Parathyroid adenoma (tissue), 2 donors: ENCODE measurements around the gene DDX21.
"Not testable (repeated sequence)": the region's sequence is repeated elsewhere in the genome, so short reads cannot be mapped to it uniquely, and the experiment has no call there.

Experiments used
- H2AFZ ChIP-seq: fragments of 300-600 bp; sonication (generic); one replicate; pipeline ENCODE4 v1.7.0; 2017; ENCODE audit warnings: antibody characterized with exemption, mild to moderate bottlenecking
- H3K27ac ChIP-seq: fragments of 300-600 bp; sonication (generic); one replicate; pipeline ENCODE4 v1.7.0; 2017
- H3K27me3 ChIP-seq: fragments of 300-600 bp; sonication (generic); one replicate; pipeline ENCODE4 v1.7.0; 2017; ENCODE audit warnings: low read length; ENCODE audit not compliant: control insufficient read depth, insufficient read depth
- H3K36me3 ChIP-seq: fragments of 300-600 bp; sonication (generic); one replicate; pipeline ENCODE4 v1.7.0; 2017; ENCODE audit warnings: low read length; ENCODE audit not compliant: control insufficient read depth, insufficient read depth
- H3K4me1 ChIP-seq: fragments of 300-600 bp; sonication (generic); one replicate; pipeline ENCODE4 v1.7.0; 2017; ENCODE audit warnings: control low read depth
- H3K4me2 ChIP-seq: fragments of 300-600 bp; sonication (generic); one replicate; pipeline ENCODE4 v1.7.0; 2017; ENCODE audit warnings: low read length
- H3K4me3 ChIP-seq: fragments of 300-600 bp; sonication (generic); one replicate; pipeline ENCODE4 v1.7.0; 2017; ENCODE audit warnings: low read depth, low read length
- H3K79me2 ChIP-seq: fragments of 300-600 bp; sonication (generic); one replicate; pipeline ENCODE4 v1.7.0; 2017; ENCODE audit warnings: control low read depth
- H3K9ac ChIP-seq: fragments of 300-600 bp; sonication (generic); one replicate; pipeline ENCODE4 v1.7.0; 2017; ENCODE audit warnings: mild to moderate bottlenecking
- H3K9me3 ChIP-seq: fragments of 300-600 bp; sonication (generic); one replicate; pipeline ENCODE4 v1.7.0; 2017; ENCODE audit warnings: low read length; ENCODE audit not compliant: control insufficient read depth
- CTCF ChIP-seq: fragments of 300-600 bp; sonication (generic); IDR thresholded peaks from one replicate; pipeline ENCODE4 v1.7.0; 2017; ENCODE audit warnings: antibody characterized with exemption, mild to moderate bottlenecking
- donor health status: primary hyperparathyroidism.

The DDX21 gene

GRCh38 chr10:69010151-69010640 is 54.2 kb downstream of the DDX21 start:
- no peak for TF ChIP-seq CTCF
- no peaks in the 10 kb centered on the region for H3K36me3 ChIP-seq
- H3K27ac ChIP-seq: no peak overlapping the region
- H3K9me3 ChIP-seq: no peaks in the 10 kb centered on the region
- H3K27me3 ChIP-seq: no peaks in the 10 kb centered on the region
- H3K4me2 ChIP-seq: no peak overlapping the region
- H3K79me2 ChIP-seq: no peaks in the 10 kb centered on the region
- no peak overlapping the region for H2AFZ ChIP-seq
- no peaks in the 10 kb centered on the region for H3K4me1 ChIP-seq
- H3K4me3 ChIP-seq: no peak overlapping the region
- no peak overlapping the region for H3K9ac ChIP-seq

GRCh38 chr10:69012778-69013177 is 56.8 kb downstream of the DDX21 start:
- H3K36me3 ChIP-seq, H3K4me1 ChIP-seq, H3K4me2 ChIP-seq, H3K27me3 ChIP-seq, H2AFZ ChIP-seq, H3K9ac ChIP-seq, H3K9me3 ChIP-seq, H3K4me3 ChIP-seq, H3K79me2 ChIP-seq, H3K27ac ChIP-seq: not testable (repeated sequence)

GRCh38 chr10:69014171-69014570 is 58.2 kb downstream of the DDX21 start:
- Histone ChIP-seq H3K4me2 (no peak overlapping the region), H3K36me3 (no peaks in the 10 kb centered on the region)
- no peak for TF ChIP-seq CTCF

GRCh38 chr10:69018613-69019012 is 62.6 kb downstream of the DDX21 start:
- Histone ChIP-seq H3K36me3 (no peaks in the 10 kb centered on the region), H2AFZ (no peak overlapping the region), H3K9ac (no peak overlapping the region), H3K27ac (no peak overlapping the region), H3K27me3 (no peaks in the 10 kb centered on the region), H3K4me3 (no peak overlapping the region), H3K9me3 (no peaks in the 10 kb centered on the region), H3K4me1 (no peaks in the 10 kb centered on the region), H3K79me2 (no peaks in the 10 kb centered on the region), H3K4me2 (no peak overlapping the region)
- no peak for TF ChIP-seq CTCF

More at GRCh38 chr10:69014171-69014570, 58.2 kb downstream of the DDX21 start:
- Histone ChIP-seq H2AFZ (no peak overlapping the region), H3K9me3 (no peaks in the 10 kb centered on the region), H3K79me2 (no peaks in the 10 kb centered on the region), H3K27ac (no peak overlapping the region), H3K27me3 (no peaks in the 10 kb centered on the region), H3K4me1 (no peaks in the 10 kb centered on the region), H3K4me3 (no peak overlapping the region), H3K9ac (no peak overlapping the region)

GRCh38 chr10:69022611-69023010 is 66.6 kb downstream of the DDX21 start:
- Histone ChIP-seq H3K27ac (no peak overlapping the region), H3K79me2 (no peaks in the 10 kb centered on the region), H3K9me3 (no peaks in the 10 kb centered on the region), H3K4me3 (no peak overlapping the region), H3K27me3 (no peaks in the 10 kb centered on the region), H3K36me3 (no peaks in the 10 kb centered on the region), H3K4me2 (no peak overlapping the region), H2AFZ (no peak overlapping the region), H3K9ac (no peak overlapping the region), H3K4me1 (no peaks in the 10 kb centered on the region)
- TF ChIP-seq CTCF: no peak
